Spinal cord (tissue), 4 donors: ENCODE measurements around the gene MFF. TPM values are rescaled to one million over a fixed set of nuclear protein-coding genes. Genes with fewer than 3 reads are reported as not detected.

Source experiments
- polyA plus RNA-seq, 2 donors: library from polyadenylated mRNA; unstranded; fragments of 120-200 nt; gene quantifications; one replicate each; pipeline ENCODE4 v1.2.1, GENCODE V29; 2013; ENCODE audit not compliant: insufficient read length in 2 of 2
- total RNA-seq, 2 donors: library from RNA; depleted of rRNA in 1 of 2; stranded (reverse); fragments of 120-200 nt in 1 of 2; fragments of >200 nt in 1 of 2; gene quantifications; one replicate each; pipeline versions ENCODE4 v1.2.3 to v1.2.4, GENCODE V29; 2013 to 2014

MFF gene
- total and polyA plus RNA-seq, 4 donors = 103 to 175 (median 133) TPM

Other genes starting within 250 kb of the MFF start
- gene COL4A4, start 161.0 kb upstream of the MFF start, total RNA-seq = 1 to 10 TPM; 1.7 TPM
- gene COL4A4, start 161.0 kb upstream of the MFF start, polyA plus RNA-seq = 1 to 10 TPM; 1.4 to 1.8 TPM
- 1 to 10 TPM; 1.7 to 2.2 TPM for gene COL4A3, start 160.6 kb upstream of the MFF start, total RNA-seq
- 1 to 10 TPM; 1.3 to 2.0 TPM for gene COL4A3, start 160.6 kb upstream of the MFF start, polyA plus RNA-seq
- gene TM4SF20, start 54.1 kb downstream of the MFF start, total RNA-seq = under 1 TPM in 1 of 2 donors, not detected in 1; 0.10 TPM
- gene TM4SF20, start 54.1 kb downstream of the MFF start, polyA plus RNA-seq = under 1 TPM; 0.25 to 0.35 TPM
- not detected for gene SCYGR1, start 62.7 kb downstream of the MFF start, total RNA-seq
- not detected for gene SCYGR1, start 62.7 kb downstream of the MFF start, polyA plus RNA-seq
- 100 to 1,000 TPM in 1 of 2 donors, 10 to 100 TPM in 1; 72.4 to 113 TPM for gene AGFG1, start 146.9 kb downstream of the MFF start, total RNA-seq
- 10 to 100 TPM; 76.6 to 88.0 TPM for gene AGFG1, start 146.9 kb downstream of the MFF start, polyA plus RNA-seq